GM19043 (cell line): ENCODE results near the gene RCAN1.

Experiments
- ATAC-seq: cut with Tn5 transposase; IDR thresholded peaks from one replicate; pipeline ENCODE4 v1.9.1; 2021; ENCODE audit warnings: low read depth; ENCODE audit not compliant: unreplicated experiment

Gene RCAN1

GRCh38 chr21:34521561-34521960 lies 93.4 kb downstream of the RCAN1 start:
- no peak for ATAC-seq

- no peak for ATAC-seq
Measured at GRCh38 chr21:34520764-34521508, 94.0 kb downstream of the RCAN1 start.

- no peak for ATAC-seq
Measured at GRCh38 chr21:34520281-34520680, 94.6 kb downstream of the RCAN1 start.

GRCh38 chr21:34519694-34520093 lies 95.2 kb downstream of the RCAN1 start:
- no peak for ATAC-seq

GRCh38 chr21:34519016-34519415 lies 95.9 kb downstream of the RCAN1 start:
- ATAC-seq, result no peak

GRCh38 chr21:34518301-34518700 lies 96.6 kb downstream of the RCAN1 start:
- no peak for ATAC-seq

- no peak for ATAC-seq
Measured at GRCh38 chr21:34517491-34518245, 97.2 kb downstream of the RCAN1 start.

- no peak for ATAC-seq
Measured at GRCh38 chr21:34517039-34517438, 97.9 kb downstream of the RCAN1 start.

GRCh38 chr21:34514576-34515115 lies 100.3 kb downstream of the RCAN1 start:
- no peak for ATAC-seq

- no peak for ATAC-seq
Measured at GRCh38 chr21:34513129-34513675, 101.7 kb downstream of the RCAN1 start.

GRCh38 chr21:34511787-34512455 lies 103.0 kb downstream of the RCAN1 start, which contains the start of gene KCNE1:
KCNE1 (minus strand) TSS chr21:34512210; CDS start chr21:34449634, 62,576 bp downstream.
- ATAC-seq, result no peak

GRCh38 chr21:34511181-34511580 lies 103.7 kb downstream of the RCAN1 start:
- ATAC-seq, result no peak

GRCh38 chr21:34510148-34511142 lies 104.5 kb downstream of the RCAN1 start:
- ATAC-seq, result no peak

- ATAC-seq, result no peak
Measured at GRCh38 chr21:34509151-34509550, 105.8 kb downstream of the RCAN1 start.

- ATAC-seq, result no peak
Measured at GRCh38 chr21:34504595-34504994, 110.3 kb downstream of the RCAN1 start.

- ATAC-seq, result no peak
Measured at GRCh38 chr21:34502480-34503106, 112.3 kb downstream of the RCAN1 start.

GRCh38 chr21:34501716-34502115 lies 113.2 kb downstream of the RCAN1 start:
- ATAC-seq, result no peak

GRCh38 chr21:34500191-34500590 lies 114.7 kb downstream of the RCAN1 start:
- no peak for ATAC-seq

- ATAC-seq, result no peak
Measured at GRCh38 chr21:34499116-34499515, 115.8 kb downstream of the RCAN1 start.
